B cell (primary cell): ENCODE measurements around the gene TSEN34.

Experiments used
- CTCF ChIP-seq: fragments of 200-600 bp; IDR thresholded peaks from one replicate; pipeline ENCODE4 v1.8.0; 2022; ENCODE audit warnings: antibody characterized with exemption, mild to moderate bottlenecking
- EZH2 ChIP-seq: IDR thresholded peaks from 2 replicates; pipeline ENCODE4 v1.6.1; 2012; ENCODE audit warnings: borderline replicate concordance, low read depth, mild to moderate bottlenecking, moderate library complexity, low read length; ENCODE audit not compliant: insufficient read depth, poor library complexity, severe bottlenecking

GRCh38 chr19:54156490-54156889, 34.6 kb upstream of the TSEN34 start:
- TF ChIP-seq CTCF (no peak), EZH2 (no peak)
